ENCODE measurements around the gene MIDN. TPM values are rescaled to one million over a fixed set of nuclear protein-coding genes. Genes with fewer than 3 reads are reported as not detected.

MIDN gene
- total RNA-seq, 1 donor from 2014 or later = 103 TPM

- no peaks in the 10 kb centered on the region for H3K9me3 Mint-ChIP-seq (ENCODE audit: unreplicated experiment)
- DNase-seq (ENCODE audit: extremely low spot score, unreplicated experiment) = no peak
- peak overlapping the region; percentile 95 for H3K27ac Mint-ChIP-seq (ENCODE audit: unreplicated experiment)
- peaks cover 27% of the 10 kb centered on the region for H3K36me3 Mint-ChIP-seq (ENCODE audit: unreplicated experiment)
- H3K4me3 Mint-ChIP-seq (ENCODE audit: unreplicated experiment) = peak overlapping the region; percentile 18
- H3K27me3 Mint-ChIP-seq (ENCODE audit: unreplicated experiment) = no peaks in the 10 kb centered on the region
- H3K4me1 Mint-ChIP-seq (ENCODE audit: unreplicated experiment) = peaks cover 72% of the 10 kb centered on the region
- no peak for TF ChIP-seq CTCF (IDR thresholded peaks at IDR 0.05)
These were observed 9.2 kb downstream of the MIDN start for GRCh38 chr19:1257475-1258162.

- no peak for DNase-seq (ENCODE audit: extremely low spot score, unreplicated experiment)
- Mint-ChIP-seq H3K9me3 (ENCODE audit: unreplicated experiment) (no peaks in the 10 kb centered on the region), H3K27me3 (ENCODE audit: unreplicated experiment) (no peaks in the 10 kb centered on the region), H3K27ac (ENCODE audit: unreplicated experiment) (peak overlapping the region; percentile 95), H3K4me1 (ENCODE audit: unreplicated experiment) (peaks cover 77% of the 10 kb centered on the region), H3K4me3 (ENCODE audit: unreplicated experiment) (peak overlapping the region; percentile 14), H3K36me3 (ENCODE audit: unreplicated experiment) (peaks cover 27% of the 10 kb centered on the region)
- TF ChIP-seq CTCF (IDR thresholded peaks at IDR 0.05) = no peak
These were observed 9.7 kb downstream of the MIDN start for GRCh38 chr19:1258163-1258492.

GRCh38 chr19:1258707-1259205 lies 10.4 kb downstream of the MIDN start:
- H3K4me1 Mint-ChIP-seq (ENCODE audit: unreplicated experiment) = peaks cover 77% of the 10 kb centered on the region

GRCh38 chr19:1259206-1259875 lies 11.0 kb downstream of the MIDN start:
- Mint-ChIP-seq H3K27ac (ENCODE audit: unreplicated experiment) (peak overlapping the region; percentile 95), H3K36me3 (ENCODE audit: unreplicated experiment) (peaks cover 27% of the 10 kb centered on the region), H3K4me3 (ENCODE audit: unreplicated experiment) (peak overlapping the region; percentile 53), H3K4me1 (ENCODE audit: unreplicated experiment) (peaks cover 83% of the 10 kb centered on the region), H3K9me3 (ENCODE audit: unreplicated experiment) (no peaks in the 10 kb centered on the region), H3K27me3 (ENCODE audit: unreplicated experiment) (no peaks in the 10 kb centered on the region)
- no peak for TF ChIP-seq CTCF (IDR thresholded peaks at IDR 0.05)
- DNase-seq (ENCODE audit: extremely low spot score, unreplicated experiment) = no peak

More at GRCh38 chr19:1258707-1259205, 10.4 kb downstream of the MIDN start:
- peaks cover 27% of the 10 kb centered on the region for H3K36me3 Mint-ChIP-seq (ENCODE audit: unreplicated experiment)
- peak overlapping the region; percentile 95 for H3K27ac Mint-ChIP-seq (ENCODE audit: unreplicated experiment)
- no peaks in the 10 kb centered on the region for H3K27me3 Mint-ChIP-seq (ENCODE audit: unreplicated experiment)
- H3K9me3 Mint-ChIP-seq (ENCODE audit: unreplicated experiment) = no peaks in the 10 kb centered on the region
- TF ChIP-seq CTCF (IDR thresholded peaks at IDR 0.05) = no peak
- H3K4me3 Mint-ChIP-seq (ENCODE audit: unreplicated experiment) = peak overlapping the region; percentile 53
- no peak for DNase-seq (ENCODE audit: extremely low spot score, unreplicated experiment)

All from osteocyte (in vitro differentiated cells).